H1 (cell line): ENCODE data around the gene C3orf20. TPM values are rescaled to one million over a fixed set of nuclear protein-coding genes. Genes with fewer than 3 reads are reported as not detected.

Source experiments
- EP300 ChIP-seq, 2 experiments: IDR thresholded peaks; 1 replicate in 1 of 2; 2 replicates in 1 of 2; pipeline ENCODE4 v1.6.1; 2011 to 2012; ENCODE audit warnings: low read depth in 2 of 2, low read length in 2 of 2, mild to moderate bottlenecking in 2 of 2, borderline replicate concordance in 1 of 2, inconsistent platforms in 1 of 2, moderate library complexity in 1 of 2
- RXRA ChIP-seq: IDR thresholded peaks from 2 replicates; pipeline ENCODE4 v1.6.1; 2011; ENCODE audit warnings: low read depth, mild to moderate bottlenecking, low read length, moderate library complexity; ENCODE audit not compliant: insufficient read depth
- polyA plus RNA-seq, 7 experiments: library from polyadenylated mRNA; depleted of rRNA in 3 of 7; stranded (reverse) in 5 of 7; unstranded in 2 of 7; fragments of >200 nt in 5 of 7; fragments of 200-250 nt in 2 of 7; gene quantifications; 1 replicate in 5 of 7; 2 replicates in 1 of 7; 4 replicates in 1 of 7; pipeline versions ENCODE4 v1.2.1 to v1.2.3, GENCODE V29; 2011 to 2013; ENCODE audit warnings: missing spikeins in 2 of 7, mixed read lengths in 2 of 7
- total RNA-seq: library from RNA; stranded (reverse); fragmentation: NEBNext Ultra II Directional; extraction: Animal tissue kit (Norgen Biotek cat#: 25700); gene quantifications from 2 replicates; pipeline ENCODE4 v1.2.1, GENCODE V29; 2021

C3orf20 gene
- total and polyA plus RNA-seq, 2 of the 8 experiments (the other 6 are each of a cell fraction or from before 2014, with no cell fraction given): not detected

GRCh38 chr3:14780927-14781507 is 106.1 kb downstream of the C3orf20 start (continued):
- TF ChIP-seq EP300 (IDR thresholded peaks at IDR 0.05; ENCODE audit: borderline replicate concordance in 1 of 2, low read depth in 2 of 2, low read length in 2 of 2) (no peak), RXRA (0 out of 2 replicates have a peak, but pooled peaks have one; percentile 32)
